ENCODE results near the gene ZNF385A.

ZNF385A gene, protein sequence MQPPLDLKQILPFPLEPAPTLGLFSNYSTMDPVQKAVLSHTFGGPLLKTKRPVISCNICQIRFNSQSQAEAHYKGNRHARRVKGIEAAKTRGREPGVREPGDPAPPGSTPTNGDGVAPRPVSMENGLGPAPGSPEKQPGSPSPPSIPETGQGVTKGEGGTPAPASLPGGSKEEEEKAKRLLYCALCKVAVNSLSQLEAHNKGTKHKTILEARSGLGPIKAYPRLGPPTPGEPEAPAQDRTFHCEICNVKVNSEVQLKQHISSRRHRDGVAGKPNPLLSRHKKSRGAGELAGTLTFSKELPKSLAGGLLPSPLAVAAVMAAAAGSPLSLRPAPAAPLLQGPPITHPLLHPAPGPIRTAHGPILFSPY

DNA sequence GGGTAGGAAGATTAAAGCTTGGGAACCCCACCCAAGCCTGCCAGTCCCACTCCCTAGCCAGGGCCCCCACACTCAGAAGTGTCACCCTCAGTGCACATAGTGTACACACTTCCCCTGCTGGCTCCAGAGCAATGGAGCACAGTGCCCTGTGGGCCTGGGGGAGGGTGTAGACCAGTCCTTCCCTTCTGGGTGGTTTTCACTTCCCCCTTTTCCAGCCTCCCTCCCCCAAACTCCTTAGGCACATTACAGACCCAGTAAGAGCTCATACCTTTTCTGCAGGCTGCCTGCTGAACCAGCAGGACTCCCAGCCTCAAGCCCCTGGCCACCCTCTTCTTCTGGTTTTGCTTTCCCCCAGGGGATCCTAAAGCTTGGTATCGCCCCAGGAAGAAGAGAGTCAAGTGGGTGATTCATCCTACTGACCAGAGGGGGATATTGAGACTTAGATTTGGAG lies at the start of gene ZNF385A:
ZNF385A (minus strand) TSS at position 143 of the 451 bp plus-strand sequence. CDS start 219 bp downstream, outside the sequence.
- no peak for DNase-seq (ENCODE audit: low read depth in 2 of 2)

DNA sequence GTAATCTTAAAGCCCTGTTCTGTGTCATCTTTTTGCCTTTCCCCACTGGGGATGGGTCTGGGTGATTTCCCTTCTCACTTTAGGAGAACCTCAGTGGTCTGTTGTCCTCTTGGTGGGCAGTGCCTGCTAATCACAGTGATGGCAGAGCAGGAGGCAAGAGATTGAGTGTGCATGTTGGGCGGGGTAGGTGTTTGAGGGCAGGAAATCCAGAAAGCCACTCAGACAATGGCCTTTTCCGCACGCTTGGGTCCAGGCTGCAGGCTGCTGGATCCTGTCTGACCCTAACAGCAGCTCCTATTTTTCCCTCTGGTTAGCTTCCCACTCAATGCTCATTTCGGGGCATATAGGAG lies 48.3 kb upstream of the ZNF385A start:
- DNase-seq (ENCODE audit: low read depth in 2 of 2) = no peak

DNA sequence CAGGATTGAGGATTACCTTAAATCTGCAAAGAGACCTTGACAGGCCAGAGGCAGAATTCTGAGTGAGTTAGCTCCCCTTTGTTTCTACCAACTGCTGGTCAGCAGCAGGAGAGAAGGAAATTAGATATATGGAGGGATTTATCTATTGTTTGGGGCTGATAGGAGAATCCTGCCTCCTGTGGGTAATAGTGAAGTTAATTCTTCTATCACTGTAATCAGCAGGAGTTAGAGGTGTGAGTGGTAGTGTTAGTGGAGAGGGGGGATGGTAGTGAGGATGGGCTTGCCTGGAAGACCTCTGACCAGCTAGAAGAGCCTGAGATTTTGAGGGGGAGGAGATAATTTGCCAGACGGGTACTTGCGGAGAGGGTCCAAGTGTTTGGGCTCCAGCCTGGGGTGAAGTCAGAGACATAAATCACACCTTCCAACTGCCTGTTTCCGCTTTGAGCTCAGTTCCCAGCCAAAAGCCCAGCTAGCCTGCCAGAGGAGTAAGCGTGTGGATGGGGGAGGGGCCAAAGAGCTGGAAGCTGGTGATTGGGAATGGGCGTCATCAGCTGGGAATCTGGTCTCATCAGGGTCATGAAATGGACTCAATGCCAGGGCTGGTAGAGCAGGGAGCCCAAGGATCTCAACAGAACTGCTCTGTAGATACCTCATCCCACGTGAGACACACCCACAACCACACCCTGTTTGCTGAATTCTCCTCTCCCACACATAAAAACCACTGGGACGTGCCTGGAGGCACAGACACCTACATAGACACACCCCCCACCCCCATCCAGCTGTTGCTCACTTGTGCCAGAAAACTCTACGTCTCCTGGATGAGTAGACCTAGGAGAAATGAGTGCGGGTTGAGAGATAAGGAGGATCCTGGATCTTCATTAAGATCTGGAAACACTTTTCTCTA lies 47.6 kb upstream of the ZNF385A start:
- no peak for DNase-seq (ENCODE audit: low read depth in 2 of 2)

DNA sequence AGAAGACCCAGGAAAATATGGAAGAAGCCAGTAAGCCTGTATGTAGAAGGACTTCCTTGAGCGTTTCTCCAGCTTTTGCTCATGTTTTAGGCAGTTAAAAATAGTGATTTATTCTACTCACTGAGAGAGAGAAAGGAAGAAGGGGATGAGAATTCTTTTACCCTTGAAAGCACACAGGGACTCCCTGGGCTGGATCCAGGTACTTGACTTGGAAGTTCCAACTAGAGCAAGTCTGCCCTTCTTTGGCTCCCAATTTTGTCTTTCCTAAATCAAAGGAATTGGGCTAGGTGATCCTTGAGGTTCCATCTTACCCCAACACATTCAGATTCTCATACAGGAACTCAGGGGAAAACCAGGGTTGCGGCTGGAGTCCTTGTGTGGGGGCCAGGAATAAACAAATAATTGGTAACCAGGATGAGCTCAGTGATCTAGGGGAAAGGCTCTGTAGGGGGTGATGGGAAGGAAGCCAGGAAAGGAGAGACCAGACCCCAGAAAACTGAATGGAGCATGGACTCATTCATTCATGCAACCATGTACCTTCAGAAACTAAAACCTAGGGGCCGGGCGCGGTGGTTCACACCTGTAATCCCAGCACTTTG lies 46.0 kb upstream of the ZNF385A start:
- no peak for DNase-seq (ENCODE audit: low read depth in 2 of 2)

DNA sequence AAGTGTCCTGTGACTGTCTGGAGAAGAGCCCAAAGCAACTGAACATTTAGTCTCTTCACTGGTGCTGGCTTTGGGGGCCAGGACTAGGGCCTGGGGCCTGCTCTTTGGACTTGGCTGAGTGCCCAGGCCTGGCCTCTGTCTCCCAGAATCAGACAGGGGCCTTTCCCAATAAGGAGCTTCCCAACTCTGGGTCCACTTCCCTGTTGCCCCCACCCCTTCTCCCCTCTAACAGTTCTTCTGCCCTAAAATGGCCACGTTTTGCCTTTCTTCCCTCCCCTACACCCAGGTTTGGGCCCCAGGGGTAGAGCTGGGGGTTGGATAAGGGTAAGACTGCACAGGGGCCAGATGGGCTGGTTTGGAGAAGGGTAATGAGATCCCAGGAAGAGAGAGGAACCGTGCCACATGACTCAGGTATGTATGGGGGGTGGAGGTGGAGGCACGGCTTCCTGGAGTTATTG lies 44.5 kb upstream of the ZNF385A start:
- DNase-seq (ENCODE audit: low read depth in 2 of 2) = no peak

DNA sequence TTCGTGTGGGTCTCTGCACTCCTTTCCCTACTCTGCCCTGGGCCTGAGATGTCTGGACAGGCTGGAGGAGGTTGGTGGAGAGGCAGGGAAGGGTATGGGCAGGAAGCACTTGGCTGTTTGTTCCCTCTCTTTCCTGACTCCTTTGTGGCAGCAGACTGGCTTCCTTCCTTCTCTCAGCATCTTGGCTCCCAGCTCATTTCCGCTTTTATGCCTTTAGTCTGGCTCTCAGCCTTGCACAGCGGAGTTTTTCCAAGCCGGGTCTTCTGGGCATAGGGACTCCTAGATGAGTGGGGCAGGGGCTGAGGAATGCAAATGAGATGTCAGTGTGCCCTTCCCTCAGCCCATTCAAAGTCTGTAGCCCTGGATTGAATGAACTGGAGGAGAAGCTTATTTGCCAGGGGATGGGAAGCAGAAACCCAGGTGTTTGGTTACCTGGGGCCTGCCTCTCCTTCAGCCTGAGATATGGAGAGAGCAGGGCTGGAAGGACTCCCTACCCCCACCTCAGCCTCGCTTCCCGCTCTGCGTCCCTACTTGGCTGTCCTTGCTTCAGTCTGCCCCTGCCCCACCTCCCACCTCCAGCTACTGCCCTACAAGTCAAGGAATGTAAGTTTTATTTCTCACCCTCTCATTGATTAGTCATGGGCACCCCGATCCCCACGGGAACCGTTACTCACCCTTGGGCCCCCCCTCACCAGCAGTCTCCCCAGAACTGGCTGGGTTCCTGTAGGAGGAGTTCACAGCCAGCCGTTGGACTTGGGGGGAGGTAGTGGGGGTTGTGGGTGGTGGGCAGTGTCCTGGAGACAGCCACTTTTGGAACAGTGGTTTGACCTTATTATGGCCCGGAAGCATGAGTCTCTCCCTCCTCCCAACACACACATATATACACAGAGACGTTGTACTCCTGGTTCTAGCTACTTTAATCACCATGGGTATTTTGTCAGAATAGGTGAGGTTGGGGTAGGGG lies 43.8 kb upstream of the ZNF385A start:
- DNase-seq (ENCODE audit: low read depth in 2 of 2) = no peak

DNA sequence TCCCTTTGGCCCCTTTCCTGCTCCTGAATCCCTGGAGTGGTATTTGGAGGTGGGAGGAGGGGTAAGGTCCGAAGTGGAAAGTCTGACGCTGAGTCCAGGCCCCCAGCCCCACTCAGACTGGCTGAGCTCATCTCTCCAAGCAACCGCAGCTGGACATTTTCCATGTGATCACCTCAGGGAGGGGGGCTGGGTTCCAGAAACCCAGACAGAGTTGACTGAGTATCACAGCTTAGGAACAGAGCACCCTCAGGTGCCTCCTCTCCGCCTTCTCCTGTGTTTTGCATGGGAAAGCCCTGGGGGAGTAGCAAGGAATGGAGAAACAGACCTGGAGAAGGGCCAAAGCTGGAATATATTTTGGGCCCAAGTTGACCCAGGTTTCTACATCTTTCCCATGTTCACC lies 42.6 kb upstream of the ZNF385A start:
- DNase-seq (ENCODE audit: low read depth in 2 of 2) = no peak

DNA sequence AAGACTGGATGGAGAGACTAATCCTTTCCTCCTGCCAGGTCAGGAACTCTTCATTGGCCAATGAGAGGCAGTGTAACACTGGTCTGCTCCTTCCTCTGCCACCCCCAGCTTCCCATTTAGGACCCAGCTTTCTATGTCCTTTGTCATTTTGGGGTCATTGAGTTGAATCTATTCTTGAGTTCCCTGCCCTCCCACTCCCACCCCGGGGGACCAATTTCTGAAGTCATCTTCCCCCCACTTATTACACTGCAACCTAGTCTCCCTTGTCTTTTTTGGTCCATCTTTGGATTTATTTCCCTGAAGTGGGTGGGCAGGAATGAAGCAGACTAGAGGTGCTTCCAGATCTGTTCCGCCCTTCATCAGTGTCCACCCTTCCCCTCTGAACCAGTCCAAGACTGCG lies 42.2 kb upstream of the ZNF385A start:
- no peak for DNase-seq (ENCODE audit: low read depth in 2 of 2)

DNA sequence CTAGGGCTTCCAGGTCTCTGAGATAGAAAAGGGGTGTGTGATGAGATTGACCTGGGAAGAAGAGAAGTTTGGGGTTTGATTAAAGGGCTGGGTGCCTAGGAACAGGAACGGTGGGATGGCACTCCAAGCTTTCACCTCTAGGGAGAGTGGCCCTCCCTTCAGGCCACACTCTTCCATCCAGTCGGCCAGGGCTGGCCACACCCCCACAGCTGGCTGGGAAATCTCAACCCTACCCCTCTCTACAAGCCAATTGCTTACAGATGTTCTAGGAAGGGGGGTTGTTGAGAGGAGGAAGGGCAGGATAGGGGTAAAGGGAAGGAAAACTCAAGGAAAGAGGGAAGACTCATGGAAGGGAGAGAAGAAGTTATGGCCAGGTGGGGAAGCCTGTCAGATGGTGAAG lies 41.2 kb upstream of the ZNF385A start:
- DNase-seq (ENCODE audit: low read depth in 2 of 2) = no peak

DNA sequence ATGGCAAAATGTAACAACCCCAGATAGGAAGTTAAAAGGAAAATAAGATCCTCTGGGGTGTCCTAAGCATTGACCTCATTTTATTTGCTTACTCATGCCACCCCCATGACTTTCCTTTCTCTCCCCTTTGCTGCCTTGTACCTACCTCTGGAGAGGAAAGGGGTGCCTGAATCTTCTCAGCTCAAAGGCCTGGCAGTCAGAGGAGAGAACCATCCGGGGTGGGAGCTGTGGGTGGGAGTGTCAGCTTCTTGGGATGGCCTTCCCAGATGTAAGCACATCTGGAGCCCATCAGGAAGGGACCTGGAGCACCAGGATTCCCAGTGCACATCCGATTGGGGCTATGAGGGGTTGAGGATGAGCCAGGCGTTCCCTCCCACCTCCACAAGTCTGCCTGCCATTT lies 39.7 kb upstream of the ZNF385A start:
- DNase-seq (ENCODE audit: low read depth in 2 of 2) = no peak

DNA sequence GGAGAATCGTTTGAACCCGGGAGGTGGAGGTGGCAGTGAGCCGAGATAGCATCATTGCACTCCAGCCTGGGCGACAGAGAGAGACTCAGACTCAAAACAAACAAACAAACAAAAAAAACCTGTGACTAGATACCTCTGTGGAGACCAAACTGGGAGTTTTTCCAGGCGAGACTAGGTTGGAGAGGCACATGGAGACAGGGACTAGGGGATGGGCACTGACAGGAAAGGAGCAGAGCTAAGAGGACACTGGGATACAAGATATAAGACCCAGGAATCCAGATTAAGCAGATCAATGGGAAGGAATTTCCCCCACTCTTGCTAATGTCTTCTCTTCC lies 39.2 kb upstream of the ZNF385A start:
- DNase-seq (ENCODE audit: low read depth in 2 of 2) = no peak

DNA sequence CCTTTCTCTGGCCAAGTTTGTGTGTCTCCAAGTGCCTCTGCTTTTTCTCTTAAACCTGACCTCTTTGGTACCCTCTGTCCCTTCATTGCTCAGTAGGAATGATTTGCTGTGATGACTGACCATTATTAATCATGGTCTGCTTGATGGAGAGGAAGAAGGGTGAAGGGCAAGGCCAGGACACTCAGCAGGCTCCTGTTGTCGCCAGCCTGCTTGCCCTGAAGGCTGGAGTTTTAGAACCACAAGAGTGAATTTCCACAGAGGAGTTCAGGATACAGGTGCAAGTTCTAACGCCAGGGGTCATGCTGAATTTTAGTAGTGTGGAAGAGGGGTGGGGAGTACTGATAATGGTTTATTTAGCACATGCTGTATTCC lies 37.3 kb upstream of the ZNF385A start:
- no peak for DNase-seq (ENCODE audit: low read depth in 2 of 2)

DNA sequence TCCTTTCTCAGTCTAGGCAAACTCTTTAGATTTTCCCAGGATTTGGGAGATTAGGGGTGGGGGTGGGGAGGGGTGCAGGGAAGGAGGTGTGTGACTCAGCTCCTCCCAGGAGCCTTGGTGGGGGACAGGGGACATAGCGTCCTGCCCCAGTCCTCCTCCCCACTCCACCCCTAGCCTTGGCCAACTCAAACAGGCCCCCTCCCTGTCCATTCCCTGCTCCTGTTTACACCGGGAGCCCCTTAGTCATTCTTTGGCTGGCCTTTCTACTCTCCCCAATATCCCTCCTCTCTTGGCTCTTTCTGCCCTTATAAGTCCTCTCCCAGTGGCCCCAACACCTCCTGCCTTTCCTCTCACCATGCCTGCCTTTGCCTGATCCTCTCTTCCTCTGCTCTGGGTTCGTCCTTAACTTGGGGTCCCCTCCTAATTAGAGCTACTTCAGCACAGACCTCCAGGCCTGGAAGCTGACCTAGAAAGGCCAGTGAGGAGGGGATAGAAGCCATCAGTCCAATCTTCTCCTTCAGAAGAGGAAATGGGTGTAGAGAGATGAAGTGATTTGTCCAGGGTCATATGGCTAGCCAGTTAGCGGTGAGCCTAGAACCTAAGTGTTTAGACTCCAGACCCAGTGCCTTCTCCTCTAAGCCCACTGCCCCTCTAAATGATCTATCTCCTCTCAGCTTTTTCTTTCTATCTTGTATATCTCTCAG lies 36.8 kb upstream of the ZNF385A start:
- no peak for DNase-seq (ENCODE audit: low read depth in 2 of 2)

DNA sequence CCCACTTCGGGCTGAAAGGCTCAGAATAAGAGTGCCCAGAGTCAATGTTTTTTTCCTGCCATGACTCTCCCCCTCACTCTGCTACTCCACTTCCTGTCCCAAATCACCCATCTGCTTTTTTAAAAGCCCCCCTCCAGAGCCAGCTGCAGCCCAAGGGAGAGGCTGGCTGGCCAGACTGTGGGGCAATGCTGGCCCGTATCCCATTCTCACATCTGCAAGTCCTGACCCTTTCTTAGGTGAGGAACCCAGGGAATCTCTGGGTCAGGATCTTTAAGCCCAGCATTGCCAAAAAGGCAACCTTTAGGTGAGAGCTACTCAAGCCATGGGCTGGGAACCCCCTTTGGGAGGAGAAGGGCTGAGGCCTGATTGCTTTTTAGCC lies 36.2 kb upstream of the ZNF385A start:
- no peak for DNase-seq (ENCODE audit: low read depth in 2 of 2)

DNA sequence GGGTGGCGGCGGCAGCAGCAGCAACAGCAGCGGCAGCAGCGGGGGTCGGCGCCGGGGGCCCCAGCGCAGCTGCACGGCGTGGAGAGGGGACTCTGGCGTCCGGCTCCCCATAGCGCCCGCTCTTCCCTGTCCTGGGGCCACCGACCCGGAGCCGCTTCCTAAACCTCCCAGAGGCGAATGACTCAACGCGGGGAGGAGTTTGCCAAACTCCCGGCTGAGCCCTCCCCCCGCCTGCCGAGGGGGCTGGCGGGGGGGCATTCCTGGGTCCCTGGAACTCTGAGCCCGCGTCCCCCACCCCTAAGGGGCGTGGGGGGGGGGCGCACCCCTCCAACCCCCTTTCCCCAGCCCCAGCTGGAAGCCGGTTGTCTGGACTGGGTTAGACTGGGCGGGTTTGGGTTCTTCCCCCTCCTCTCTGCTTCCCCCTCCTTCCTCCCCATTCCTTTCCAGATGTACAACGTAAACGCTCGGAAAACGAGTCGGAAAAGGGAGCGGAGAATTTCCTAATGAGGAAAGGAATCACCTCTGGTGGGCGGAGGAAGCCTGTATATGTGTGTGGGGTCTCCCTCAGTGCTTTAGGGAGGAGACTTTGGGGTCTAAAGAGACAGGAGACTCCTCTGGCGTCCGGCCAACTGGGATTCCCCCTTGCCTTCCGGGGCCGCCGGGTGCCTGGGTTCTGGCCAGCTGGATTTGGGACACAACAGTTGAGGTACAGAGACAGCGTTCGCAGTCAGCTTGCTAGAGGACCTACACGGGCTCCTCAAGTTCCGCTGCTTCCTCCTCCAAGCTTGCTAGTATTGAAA lies 34.8 kb upstream of the ZNF385A start, which contains the start of gene ITGA5:
ITGA5 (minus strand) TSS at position 179 of the 800 bp plus-strand sequence; CDS start at position 111, 68 bp downstream.
- peak in 1 of 2 donors; percentile 39 for DNase-seq (ENCODE audit: low read depth in 2 of 2)

DNA sequence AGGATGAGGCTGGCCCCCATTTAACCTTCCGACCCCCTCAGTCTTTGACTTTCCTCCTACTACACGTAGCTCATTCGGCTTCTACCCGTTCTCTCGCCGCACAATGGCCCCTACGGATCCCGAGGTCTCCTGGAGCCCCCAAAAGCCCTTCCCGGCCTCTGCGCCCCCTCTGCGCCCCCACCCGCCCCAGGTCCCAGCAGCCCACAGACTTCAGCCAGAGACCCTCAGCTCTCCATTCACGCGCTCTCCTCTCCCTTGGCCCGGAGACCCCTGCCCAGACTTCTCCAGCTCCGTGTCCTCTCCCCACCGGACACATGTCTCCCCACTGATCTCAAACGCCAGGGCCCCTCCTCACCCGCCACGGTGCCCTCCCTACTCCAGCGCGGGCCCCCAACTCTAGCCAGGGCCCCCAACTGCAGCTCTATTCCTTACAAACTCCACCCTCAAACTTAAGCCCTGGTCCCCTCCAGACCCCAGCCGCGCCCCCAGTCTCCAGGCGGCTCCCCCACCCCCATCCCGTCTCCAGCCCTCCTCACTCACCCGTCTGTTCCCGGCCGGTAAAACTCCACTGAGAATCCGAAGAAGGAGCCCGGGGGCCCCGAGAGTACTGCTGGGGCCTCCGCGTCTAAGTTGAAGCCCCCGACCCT lies 34.0 kb upstream of the ZNF385A start:
- no peak for DNase-seq (ENCODE audit: low read depth in 2 of 2)

DNA sequence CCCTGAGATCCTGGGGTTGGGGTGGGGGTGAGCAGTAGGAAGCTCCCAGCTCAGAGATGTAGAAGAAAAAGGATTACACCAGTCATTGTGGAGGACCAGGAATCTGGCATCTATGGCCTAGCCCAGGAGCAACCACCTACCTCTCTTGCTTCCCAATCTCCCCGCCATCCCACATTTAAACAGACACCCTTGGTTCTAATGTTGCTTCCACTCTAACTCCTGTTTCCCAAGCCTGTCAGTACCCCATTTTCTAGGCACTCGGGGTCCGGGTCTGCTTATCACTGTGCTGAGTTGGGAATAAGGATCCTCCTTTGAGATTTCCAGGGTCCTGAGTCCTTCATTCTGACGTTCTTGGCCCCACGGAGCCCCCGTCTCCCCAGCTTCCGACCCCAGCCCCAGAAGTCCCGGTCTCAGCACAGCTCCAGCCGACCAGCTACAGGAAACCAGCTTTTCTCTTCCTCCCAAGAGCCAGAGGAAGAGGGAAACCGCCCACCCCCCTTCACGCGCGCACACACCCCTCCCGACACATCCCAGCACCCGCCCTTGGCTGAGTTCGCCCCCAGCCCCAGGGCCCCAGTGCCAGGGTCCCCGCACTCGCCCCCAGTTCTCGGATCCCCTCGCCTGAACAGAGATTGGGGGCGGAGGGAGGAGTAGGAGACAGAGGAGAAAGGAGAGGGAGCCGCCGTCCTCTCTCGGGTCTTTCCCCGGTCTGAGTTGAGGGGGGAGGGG lies 33.3 kb upstream of the ZNF385A start:
- no peak for DNase-seq (ENCODE audit: low read depth in 2 of 2)

DNA sequence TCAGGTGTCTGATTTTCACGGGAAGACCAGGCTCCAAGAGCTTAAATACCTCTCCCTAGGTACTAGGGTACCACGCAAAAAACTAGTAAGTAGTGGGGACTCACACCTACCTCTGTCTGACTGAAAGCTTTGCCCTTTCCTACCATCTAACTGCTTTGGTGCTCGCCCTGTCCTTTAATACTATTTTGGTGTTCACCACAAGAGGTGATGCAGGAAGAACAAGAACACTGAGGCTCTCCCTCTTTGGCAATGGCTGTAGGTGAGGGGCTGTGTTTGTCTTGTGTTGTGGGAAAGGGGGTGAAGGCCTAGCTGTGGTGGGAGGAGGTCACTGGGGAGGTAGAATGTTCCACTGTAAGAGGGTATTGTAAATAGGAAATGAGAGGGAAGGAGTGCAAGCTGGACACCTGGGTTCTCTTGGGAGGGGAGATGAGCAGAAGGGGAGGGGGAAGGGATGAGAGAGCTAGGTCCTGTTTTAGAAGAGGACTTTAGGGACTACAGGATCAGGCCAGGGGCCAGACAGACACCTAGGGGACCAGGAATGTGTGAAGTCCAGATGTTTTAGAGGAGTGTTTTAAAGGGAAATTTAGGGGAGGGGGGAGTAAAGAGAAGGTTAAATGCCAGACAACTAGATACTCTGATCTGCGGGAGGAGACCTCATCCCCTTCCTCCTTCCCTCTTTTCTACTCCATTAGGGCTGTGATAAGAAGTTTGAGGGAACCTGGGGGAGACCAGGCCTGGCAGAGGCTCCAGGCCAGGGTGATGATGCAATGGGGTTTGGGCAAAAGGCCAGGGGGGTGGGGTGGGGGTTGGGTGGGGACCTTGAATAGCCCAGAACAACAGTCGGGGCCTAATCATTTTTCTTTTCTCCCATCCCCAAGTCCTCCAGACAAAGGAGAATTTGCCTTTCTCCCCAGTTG lies 32.4 kb upstream of the ZNF385A start:
- DNase-seq (ENCODE audit: low read depth in 2 of 2) = no peak
